Measurements from ENCODE around the gene SMO.

DNA sequence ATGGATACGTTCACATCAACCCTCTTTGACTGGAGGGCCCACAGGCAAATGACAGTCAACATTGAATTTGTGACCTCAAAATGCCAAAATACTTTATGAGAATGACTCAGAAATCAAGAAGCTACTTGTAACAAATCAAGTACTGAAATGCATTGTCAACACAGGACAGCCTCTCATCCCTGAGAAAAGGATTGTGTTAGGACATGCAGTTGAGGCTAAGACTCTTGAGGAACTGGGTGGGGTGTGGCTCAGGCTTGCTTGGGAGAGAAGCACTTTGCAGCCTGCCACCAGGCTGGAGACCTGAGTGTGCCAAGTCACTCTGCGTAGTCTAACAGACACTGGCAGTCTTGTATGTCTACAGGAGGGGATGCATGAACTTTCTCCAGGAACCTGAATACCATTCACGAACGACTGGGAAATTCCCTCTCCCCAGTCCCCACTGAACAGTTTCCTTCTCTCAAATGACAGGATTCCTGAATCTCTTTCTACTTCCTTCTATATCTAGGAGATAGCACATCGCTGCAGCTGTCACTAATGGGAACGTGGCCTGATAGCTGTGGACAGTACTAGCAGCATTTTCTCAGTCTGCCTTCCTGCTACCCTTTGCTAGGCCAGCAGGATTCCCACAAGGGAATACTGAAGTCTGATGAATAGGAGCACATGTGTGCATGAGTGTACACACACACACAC lies 3.3 kb upstream of the SMO start:
- TF ChIP-seq, protein P1, sequence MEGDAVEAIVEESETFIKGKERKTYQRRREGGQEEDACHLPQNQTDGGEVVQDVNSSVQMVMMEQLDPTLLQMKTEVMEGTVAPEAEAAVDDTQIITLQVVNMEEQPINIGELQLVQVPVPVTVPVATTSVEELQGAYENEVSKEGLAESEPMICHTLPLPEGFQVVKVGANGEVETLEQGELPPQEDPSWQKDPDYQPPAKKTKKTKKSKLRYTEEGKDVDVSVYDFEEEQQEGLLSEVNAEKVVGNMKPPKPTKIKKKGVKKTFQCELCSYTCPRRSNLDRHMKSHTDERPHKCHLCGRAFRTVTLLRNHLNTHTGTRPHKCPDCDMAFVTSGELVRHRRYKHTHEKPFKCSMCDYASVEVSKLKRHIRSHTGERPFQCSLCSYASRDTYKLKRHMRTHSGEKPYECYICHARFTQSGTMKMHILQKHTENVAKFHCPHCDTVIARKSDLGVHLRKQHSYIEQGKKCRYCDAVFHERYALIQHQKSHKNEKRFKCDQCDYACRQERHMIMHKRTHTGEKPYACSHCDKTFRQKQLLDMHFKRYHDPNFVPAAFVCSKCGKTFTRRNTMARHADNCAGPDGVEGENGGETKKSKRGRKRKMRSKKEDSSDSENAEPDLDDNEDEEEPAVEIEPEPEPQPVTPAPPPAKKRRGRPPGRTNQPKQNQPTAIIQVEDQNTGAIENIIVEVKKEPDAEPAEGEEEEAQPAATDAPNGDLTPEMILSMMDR (IDR thresholded peaks at IDR 0.05), result no peak
- no peak for TF ChIP-seq EZH2phosphoT487 (IDR thresholded peaks at IDR 0.05)

Data from neural progenitor cell (in vitro differentiated cells).